Daoy (cell line): ENCODE measurements around the gene EXO5. TPM values are rescaled to one million over a fixed set of nuclear protein-coding genes. Genes with fewer than 3 reads are reported as not detected.
"Not testable (repeated sequence)": the region's sequence is repeated elsewhere in the genome, so short reads cannot be mapped to it uniquely, and the experiment has no call there.

Experiments
- DNase-seq: peaks from one replicate; pipeline ENCODE4 v3.0.0-alpha.2; 2015; ENCODE audit warnings: low read depth
- total RNA-seq: library from RNA; depleted of rRNA; stranded (reverse); fragments of >200 nt; shearing (Covaris generic); gene quantifications from 2 replicates; pipeline ENCODE4 v1.2.3, GENCODE V29; 2014; rRNA removed

EXO5 gene
- 2.1 and 8.3 TPM in 2 replicates for total RNA-seq

- peak; percentile 62 for DNase-seq
Observed at GRCh38 chr1:40508375-40509341, at the start of gene EXO5. Gene EXO5, plus strand, starts transcription at chr1:40508767. Its CDS starts 5,778 bp downstream, at chr1:40514545.

- DNase-seq: no peak
Observed at GRCh38 chr1:40462956-40463590, 45.5 kb upstream of the EXO5 start.

DNA sequence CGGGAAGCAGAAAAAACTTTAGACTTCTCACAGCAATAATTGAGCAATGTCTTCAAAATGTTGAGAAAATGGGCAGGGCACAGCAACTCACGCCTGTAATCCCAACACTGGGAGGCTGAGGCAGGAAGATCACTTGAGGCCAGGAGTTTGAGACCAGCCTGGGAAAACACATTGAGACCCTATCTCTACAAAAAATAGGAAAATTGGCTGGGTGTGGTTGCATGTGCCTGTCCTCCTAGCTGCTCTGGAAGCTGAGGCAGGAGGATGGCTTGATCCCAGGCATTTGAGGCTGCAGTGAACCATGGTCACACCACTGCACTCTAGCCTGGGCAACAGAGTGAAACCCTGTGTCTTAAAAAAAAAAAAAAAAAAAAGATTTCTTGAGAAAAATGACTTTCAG is 39.2 kb upstream of the EXO5 start:
- no peak for DNase-seq

DNA sequence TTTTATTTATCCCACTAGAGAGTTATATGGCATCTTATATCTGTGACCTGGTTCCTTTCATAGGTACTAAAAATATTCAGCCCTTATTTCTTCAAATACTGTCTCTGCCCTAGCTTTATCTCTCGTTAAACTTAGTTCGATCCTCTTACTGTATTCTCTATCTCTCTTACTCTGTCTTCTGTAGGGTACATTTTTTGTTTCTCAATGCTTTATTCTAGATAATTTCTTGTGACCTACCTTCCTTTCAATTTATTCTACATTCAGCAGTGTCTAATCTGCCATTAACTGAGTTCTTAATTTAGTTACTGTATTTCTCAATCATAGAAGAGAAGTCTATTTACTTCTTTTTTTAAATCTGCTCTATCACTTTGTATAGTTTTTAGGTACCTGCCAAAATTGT is 33.3 kb upstream of the EXO5 start:
- no peak for DNase-seq

GRCh38 chr1:40476924-40477677 is 31.5 kb upstream of the EXO5 start, which contains the start of gene ZFP69:
Gene ZFP69, plus strand, starts transcription at chr1:40477290. Its CDS starts 2,072 bp downstream, at chr1:40479362.
- peak; percentile 82 for DNase-seq

- DNase-seq: peak; percentile 25
Observed at GRCh38 chr1:40477678-40478053, 30.9 kb upstream of the EXO5 start.

DNA sequence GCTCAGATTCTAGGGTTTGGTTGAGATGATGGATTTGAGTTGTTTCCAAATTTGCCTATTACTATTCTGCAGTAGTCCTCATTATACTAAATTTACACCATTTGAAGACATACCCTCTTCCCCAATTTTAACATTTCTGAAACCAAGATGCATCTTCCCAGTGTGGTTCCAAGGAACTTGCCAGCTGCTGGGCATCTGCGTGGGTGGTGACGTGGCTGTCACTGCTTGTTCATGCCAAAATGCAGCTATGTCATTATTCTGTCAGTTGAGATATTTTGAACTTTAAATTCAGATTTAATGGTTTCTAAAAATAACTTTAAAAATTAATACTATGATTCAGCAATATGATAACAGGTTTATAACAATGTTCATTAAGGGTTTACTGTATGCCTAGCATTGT is 30.3 kb upstream of the EXO5 start:
- DNase-seq: no peak

DNA sequence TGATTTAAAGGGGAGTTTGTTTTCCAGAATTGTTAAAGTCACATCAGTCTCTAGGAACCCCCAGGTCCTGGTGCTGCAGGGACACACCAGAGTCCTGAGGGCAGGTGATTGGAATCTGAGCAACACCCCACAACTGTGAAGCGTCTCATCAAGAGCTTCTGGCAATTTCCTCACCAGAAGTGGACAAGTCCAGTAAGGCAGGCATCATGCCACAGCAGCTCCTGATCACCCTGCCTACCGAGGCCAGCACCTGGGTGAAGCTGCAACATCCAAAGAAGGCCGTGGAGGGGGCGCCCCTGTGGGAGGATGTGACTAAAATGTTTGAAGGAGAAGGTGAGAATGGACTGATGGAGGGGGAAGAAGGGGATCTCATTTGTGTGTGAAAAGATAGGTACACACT is 29.4 kb upstream of the EXO5 start:
- DNase-seq: no peak

GRCh38 chr1:40495315-40495903 is 13.2 kb upstream of the EXO5 start:
- no peak for DNase-seq

DNA sequence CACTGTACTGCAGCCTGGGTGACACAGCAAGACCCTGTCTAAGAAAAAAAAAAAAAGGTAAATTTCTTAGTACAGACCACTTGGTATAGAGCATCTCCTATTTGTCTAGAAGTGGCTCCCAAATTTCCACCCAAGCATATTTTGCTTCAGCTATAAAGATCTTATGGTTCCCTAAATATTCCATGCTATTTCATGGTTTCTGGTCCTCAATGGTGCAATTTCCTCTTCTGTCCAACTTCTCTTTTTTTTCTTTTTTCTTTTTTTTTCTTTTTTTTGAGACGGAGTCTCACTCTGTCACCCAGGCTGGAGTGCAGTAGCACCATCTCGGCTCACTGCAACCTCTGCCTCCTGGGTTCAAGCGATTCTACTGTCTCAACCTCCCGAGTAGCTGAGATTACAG is 5.9 kb upstream of the EXO5 start:
- DNase-seq: not testable (repeated sequence)

DNA sequence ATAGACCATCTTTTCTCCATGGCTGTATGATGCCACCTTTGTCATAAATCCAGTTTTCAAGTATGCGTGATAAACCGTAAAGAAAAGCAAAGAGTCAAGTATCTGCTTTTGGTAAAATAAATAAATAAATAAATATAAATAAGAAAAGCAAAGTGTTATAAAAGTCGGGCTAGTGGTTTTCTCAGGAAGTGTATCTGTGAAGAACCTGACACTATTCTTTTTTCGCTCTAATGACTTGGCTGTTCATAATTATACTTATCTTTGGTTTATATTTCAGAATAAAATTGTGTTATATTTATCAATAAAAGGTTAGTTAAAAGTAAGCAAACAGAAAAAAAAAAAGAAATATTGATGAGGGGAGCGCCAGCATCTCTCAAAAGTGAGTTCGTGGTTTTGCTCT is 594 bp upstream of the EXO5 start:
- DNase-seq: no peak

GRCh38 chr1:40519517-40519916 is 10.9 kb downstream of the EXO5 start:
- no peak for DNase-seq

DNA sequence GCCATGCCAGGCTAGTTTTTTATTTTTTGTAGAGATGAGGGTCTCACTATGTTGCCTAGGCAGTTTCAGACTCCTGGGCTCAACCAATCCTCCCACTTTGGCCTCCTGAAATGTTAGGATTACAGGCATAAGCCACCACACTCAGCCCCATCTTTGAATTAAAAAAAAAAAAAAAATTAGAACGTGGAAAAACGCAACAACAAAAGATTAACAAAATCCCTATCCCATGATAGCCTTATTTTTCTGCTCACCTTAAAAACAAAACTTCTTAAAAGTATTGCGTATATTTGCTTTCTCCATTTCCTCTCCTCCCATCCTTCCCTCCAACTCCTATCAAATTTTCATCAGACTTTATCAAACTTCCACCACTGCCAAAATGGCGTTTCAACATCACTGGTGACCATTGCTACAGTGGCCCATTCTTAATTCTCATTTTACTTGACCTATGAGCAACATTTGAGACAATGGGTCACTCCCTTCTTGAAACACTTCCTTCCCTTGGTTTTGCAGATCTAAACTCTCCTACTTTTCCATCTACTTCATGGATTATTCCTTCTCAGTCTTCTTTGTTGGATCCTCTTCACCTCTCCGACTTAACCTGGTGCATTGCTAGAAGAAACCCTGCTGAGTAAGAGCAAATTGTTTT is 22.3 kb downstream of the EXO5 start:
- peak; percentile 9 for DNase-seq

GRCh38 chr1:40531381-40532061 is 23.0 kb downstream of the EXO5 start, which contains the start of gene ZNF684:
Gene ZNF684, plus strand, starts transcription at chr1:40531637. Its CDS starts 1,530 bp downstream, at chr1:40533167.
- peak; percentile 97 for DNase-seq

DNA sequence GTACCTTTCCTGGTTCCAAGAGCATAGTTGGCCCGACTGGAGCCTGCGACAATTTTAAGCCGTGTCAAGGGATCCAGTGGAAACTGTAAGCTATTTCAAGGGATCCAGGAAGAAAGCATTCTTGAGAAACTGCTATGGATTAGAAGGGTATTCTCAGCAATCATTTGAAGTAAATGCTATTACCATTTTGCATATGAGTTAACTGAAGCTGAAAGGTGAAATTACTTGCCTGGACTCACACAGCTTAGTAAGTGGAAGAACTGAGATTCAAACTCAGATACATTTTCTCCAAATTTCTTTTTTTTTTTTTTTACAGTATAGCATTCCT is 23.5 kb downstream of the EXO5 start:
- no peak for DNase-seq

- peak; percentile 47 for DNase-seq
Observed at GRCh38 chr1:40532844-40533424, 24.4 kb downstream of the EXO5 start.

DNA sequence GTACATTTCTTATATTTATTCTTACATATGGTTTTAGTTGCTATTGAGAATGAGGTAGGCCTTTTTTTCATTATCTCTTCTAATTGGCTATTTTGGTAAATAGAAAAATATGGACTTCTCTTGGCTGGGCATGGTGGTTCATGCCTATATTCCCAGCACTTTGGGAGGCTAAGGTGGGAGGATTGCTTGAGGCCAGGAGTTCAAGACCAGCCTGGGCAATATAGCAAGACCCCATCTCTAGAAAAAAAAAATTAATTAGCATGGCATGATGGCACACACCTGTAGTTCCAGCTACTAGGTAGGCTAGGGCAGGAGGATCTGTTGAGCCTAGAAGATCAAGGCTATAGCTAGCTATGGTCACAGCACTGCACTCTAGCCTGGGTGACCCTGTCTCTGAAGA is 26.0 kb downstream of the EXO5 start:
- no peak for DNase-seq

- DNase-seq: no peak
Observed at GRCh38 chr1:40535732-40536131, 27.2 kb downstream of the EXO5 start.

DNA sequence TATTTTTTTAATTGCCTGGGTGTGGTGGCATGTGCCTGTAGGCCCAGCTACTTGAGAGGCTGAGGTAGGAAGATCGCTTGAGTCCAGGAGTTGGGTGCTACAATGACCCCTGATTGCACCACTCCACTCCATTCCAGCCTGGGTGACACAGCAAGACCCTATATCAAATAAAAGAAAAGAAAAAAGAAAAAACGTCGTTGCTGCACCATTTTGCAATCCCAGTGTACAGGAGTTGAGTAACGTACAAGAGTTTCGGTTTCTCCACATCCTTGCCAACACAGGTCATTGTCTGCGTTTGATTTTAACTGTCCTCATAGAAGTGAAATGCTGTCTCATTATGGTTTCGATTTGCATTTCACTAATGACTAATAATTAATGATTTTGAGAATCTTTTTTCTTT is 30.8 kb downstream of the EXO5 start:
- DNase-seq: no peak

DNA sequence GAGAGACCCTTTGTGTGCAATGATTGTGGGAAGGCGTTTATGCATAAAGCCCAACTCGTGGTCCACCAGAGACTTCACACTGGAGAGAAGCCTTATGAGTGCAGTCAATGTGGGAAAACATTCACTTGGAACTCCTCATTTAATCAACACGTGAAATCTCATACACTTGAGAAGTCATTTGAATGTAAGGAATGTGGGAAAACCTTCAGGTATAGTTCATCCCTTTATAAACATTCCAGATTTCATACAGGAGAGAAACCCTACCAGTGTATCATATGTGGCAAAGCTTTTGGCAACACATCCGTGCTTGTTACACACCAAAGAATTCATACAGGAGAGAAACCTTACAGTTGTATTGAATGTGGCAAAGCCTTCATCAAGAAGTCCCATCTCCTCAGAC is 38.4 kb downstream of the EXO5 start:
- DNase-seq: no peak
